NAMALWA (cell line): Measurements from ENCODE around the gene NAALADL2.
"Not testable (repeated sequence)": the region's sequence is repeated elsewhere in the genome, so short reads cannot be mapped to it uniquely, and the experiment has no call there.

Source experiments
- DNase-seq: peaks from one replicate; pipeline ENCODE4 v3.0.0-alpha.2; 2015; ENCODE audit warnings: low spot score

The NAALADL2 gene

GRCh38 chr3:175751089-175751488 is 892.0 kb downstream of the NAALADL2 start:
- DNase-seq: no peak

- DNase-seq: no peak
Observed at GRCh38 chr3:175763948-175764347, 904.8 kb downstream of the NAALADL2 start.

- DNase-seq: no peak
Observed at GRCh38 chr3:175764722-175765121, 905.6 kb downstream of the NAALADL2 start.

GRCh38 chr3:175770426-175770825 is 911.3 kb downstream of the NAALADL2 start:
- no peak for DNase-seq

GRCh38 chr3:175777495-175777894 is 918.4 kb downstream of the NAALADL2 start:
- DNase-seq: no peak

GRCh38 chr3:175777965-175778364 is 918.8 kb downstream of the NAALADL2 start:
- no peak for DNase-seq

- no peak for DNase-seq
Observed at GRCh38 chr3:175778994-175779393, 919.9 kb downstream of the NAALADL2 start.

- not testable (repeated sequence) for DNase-seq
Observed at GRCh38 chr3:175787109-175787508, 928.0 kb downstream of the NAALADL2 start.

- DNase-seq: no peak
Observed at GRCh38 chr3:175792245-175792644, 933.1 kb downstream of the NAALADL2 start.

- no peak for DNase-seq
Observed at GRCh38 chr3:175798326-175798725, 939.2 kb downstream of the NAALADL2 start.

- DNase-seq: no peak
Observed at GRCh38 chr3:175805825-175806224, 946.7 kb downstream of the NAALADL2 start.

- no peak for DNase-seq
Observed at GRCh38 chr3:175807175-175807574, 948.0 kb downstream of the NAALADL2 start.

GRCh38 chr3:175818811-175819464 is 959.8 kb downstream of the NAALADL2 start:
- DNase-seq: peak; percentile 53

- DNase-seq: not testable (repeated sequence)
Observed at GRCh38 chr3:175822766-175823491, 963.8 kb downstream of the NAALADL2 start.

GRCh38 chr3:175825016-175825580 is 966.0 kb downstream of the NAALADL2 start:
- DNase-seq: not testable (repeated sequence)

GRCh38 chr3:175826759-175827158 is 967.6 kb downstream of the NAALADL2 start:
- no peak for DNase-seq

GRCh38 chr3:175829809-175830208 is 970.7 kb downstream of the NAALADL2 start:
- DNase-seq: not testable (repeated sequence)

GRCh38 chr3:175835763-175836162 is 976.6 kb downstream of the NAALADL2 start:
- not testable (repeated sequence) for DNase-seq

GRCh38 chr3:175836617-175837016 is 977.5 kb downstream of the NAALADL2 start:
- no peak for DNase-seq

GRCh38 chr3:175837962-175838361 is 978.8 kb downstream of the NAALADL2 start:
- no peak for DNase-seq

- DNase-seq: no peak
Observed at GRCh38 chr3:175839366-175840005, 980.4 kb downstream of the NAALADL2 start.

GRCh38 chr3:175851541-175851940 is 992.4 kb downstream of the NAALADL2 start:
- no peak for DNase-seq

GRCh38 chr3:175852560-175852959 is 993.4 kb downstream of the NAALADL2 start:
- no peak for DNase-seq
